Activated naive CD4-positive, alpha-beta T cell treated with anti-CD3 and anti-CD28 coated beads, Interleukin-2, amount 50 U/mL, for 16 hours (primary cell): ENCODE data around the gene EIF3B.
"Not testable (repeated sequence)": the region's sequence is repeated elsewhere in the genome, so short reads cannot be mapped to it uniquely, and the experiment has no call there.

Experiments used
- DNase-seq: peaks from one replicate; pipeline ENCODE4 v3.0.0-alpha.2; 2020

The EIF3B gene

DNA sequence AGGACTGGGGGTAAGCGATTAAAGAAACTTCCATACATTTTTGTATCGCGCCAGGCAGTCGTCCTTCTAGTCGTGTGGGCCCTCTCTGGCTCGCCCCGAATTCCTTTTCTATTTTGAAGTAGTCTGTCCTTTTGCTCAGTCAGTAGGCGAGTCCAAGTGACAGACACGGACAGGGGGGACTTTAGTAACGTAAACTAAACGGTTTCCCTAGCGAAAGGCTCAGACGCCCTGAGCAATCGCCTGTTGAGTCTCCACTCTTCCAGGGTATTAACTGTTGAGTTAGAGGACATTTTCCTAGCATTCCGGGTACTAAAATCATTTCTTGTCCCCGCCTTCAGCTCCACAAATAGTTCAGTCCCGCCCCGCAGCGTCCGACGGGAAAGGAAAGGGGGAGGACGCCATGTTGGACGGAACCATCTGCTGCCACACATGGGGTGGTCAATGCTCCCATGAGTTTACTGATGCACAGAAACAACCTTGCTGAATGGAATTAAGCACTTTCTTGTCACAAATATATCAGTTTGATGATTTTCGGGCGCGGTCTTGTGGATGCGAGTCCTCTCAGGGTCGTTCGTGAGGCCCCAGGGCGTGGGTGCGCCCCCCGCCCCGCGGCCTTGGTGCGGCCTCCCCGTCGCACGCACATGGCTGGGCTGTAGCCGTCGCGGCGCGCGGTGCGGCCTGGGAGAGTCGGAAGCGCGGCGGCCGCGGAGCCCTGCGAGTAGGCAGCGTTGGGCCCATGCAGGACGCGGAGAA lies at the start of gene EIF3B:
TSS of gene EIF3B (plus strand) at position 642 of the 753 bp plus-strand sequence. CDS start at position 737, 95 bp downstream.
- peak; percentile 87 for DNase-seq

DNA sequence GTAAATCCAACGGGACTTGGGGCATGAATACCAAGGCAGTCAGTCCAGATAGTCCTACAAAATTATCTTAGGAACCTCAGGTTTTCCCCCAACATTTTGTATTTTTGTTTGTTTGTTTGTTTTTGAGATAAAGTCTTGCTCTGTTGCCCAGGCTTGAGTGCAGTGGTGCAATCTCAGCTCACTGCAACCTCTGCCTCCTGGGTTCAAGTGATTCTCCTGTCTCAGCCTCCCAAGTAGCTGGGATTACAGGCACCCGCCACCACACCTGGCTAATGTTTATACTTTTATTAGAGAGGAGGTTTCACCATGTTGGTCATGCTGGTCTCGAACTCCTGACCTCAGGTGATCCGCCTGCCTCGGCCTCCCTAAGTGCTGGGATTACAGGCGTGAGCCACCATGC lies 49.4 kb upstream of the EIF3B start:
- DNase-seq: not testable (repeated sequence)

DNA sequence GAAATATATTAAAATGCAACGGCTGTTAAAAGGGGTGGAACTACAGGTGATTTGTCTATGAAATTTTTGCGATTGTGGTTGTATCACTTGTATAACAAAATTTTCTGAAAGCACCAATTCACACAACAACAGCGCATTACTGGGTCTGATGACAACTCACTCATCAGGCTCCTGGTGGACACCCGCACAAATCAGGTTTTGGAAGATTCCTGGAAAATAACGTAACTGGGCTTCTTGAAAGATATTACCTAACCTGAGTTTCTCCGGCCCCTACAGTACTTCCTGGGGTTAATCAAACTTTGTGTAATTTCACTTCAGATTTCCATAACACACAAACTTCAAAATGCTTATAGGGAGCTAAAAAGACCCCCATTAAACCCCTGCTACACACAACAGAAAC lies 47.9 kb upstream of the EIF3B start:
- no peak for DNase-seq

DNA sequence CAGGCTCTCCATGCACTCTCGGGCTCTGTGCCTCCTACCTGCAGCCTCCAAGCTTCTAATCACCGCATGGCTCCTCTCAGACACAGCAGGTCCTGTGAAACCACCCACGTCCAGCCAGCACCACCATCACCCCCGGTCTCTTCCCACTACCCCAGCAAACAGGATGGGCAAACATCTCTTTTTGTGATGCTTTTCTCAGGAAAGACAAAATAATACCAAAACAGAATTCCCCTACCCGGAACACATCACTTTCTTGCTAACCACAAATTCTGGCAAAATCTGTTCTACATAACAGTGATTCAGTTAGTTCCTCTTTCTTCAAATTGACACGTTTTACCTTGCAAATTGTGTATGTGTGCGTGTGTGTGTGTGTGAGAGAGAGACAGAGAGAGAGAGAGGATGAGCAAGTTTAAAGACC lies 46.9 kb upstream of the EIF3B start:
- DNase-seq: no peak

DNA sequence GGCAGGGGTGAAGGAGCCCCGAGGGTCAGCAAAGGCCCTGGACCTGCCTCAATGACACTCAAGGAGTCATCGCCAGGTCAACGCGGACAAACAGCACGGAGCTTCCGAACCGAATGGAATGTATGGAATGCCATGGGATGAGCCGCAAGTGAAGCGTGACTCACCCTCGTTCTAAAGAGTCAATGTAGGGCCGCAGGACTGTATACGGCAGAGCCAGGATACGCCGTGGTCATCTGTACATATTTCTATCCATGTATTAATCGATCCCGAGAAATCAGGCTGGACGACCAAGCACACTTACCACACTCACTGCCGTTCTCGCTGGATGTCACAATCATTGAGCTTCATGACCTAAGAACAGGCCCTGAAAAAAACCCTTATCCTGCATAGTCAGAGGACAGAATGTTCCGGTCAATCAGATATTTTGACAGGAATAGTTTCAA lies 44.7 kb upstream of the EIF3B start:
- DNase-seq: no peak

DNA sequence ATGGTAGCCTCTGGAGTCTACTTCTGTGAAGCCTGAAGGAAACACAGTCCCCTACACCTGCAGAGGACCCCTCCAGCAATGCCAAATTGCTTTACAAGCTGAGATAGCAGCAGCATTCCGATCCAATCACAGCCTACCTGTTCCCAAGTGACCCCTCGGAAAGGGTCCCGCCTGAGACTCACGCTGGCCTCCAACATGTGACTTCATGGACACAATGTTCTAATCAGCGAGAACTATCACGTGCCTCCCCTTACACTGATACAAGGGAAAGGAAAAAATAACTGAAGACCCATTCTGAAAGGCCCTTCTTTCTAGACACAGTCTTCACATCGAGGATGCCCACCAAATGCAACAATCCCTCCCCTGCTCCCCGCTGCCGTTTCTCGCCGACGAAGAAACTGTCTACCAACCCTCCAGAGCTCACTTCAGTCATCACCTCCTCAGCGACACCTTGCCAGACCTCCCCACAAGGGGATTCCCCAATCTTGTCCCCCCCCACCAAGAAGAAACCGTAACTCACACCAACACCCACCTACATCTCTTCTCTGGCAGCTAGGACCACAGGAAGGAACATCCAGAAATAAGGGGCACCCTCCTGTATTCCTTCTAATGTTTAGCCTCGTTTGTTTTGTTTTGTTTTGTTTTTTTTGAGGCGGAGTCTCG lies 42.2 kb upstream of the EIF3B start:
- DNase-seq: no peak

DNA sequence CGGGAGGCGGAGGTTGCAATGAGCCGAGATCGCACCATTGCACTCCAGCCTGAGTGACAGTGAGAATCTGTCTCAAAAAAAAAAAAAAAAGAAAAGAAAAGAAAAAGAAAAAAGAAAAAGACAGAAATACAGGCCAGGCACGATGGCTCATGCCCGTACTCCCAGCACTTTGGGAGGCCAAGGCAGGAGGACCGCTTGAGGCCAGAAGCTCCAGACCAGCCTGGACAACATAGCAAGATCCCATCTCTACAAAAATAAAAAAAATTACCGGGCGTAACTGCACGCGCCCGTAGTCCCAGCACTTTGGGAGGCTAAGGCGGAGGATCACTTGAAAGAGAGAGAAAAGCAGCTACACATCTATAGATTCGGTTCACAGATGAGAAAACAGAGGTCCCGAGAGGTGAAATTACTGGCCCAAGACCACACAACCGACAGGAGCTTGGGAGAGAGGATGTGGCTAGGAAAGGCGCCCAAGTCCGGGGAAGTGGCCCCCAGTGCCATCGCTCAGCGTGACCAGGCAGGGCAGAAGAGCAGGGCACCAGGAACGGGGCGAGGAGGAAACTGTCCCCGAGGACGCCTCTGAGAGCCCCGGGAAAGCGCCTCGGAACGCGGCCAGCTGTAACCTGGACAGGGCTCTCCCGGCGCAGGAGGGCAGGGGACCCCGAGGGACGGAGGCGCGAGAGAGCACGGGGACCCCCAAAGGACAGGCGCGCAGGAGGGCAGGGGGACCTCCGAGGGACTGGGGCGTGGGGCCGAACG lies 41.0 kb upstream of the EIF3B start:
- no peak for DNase-seq

DNA sequence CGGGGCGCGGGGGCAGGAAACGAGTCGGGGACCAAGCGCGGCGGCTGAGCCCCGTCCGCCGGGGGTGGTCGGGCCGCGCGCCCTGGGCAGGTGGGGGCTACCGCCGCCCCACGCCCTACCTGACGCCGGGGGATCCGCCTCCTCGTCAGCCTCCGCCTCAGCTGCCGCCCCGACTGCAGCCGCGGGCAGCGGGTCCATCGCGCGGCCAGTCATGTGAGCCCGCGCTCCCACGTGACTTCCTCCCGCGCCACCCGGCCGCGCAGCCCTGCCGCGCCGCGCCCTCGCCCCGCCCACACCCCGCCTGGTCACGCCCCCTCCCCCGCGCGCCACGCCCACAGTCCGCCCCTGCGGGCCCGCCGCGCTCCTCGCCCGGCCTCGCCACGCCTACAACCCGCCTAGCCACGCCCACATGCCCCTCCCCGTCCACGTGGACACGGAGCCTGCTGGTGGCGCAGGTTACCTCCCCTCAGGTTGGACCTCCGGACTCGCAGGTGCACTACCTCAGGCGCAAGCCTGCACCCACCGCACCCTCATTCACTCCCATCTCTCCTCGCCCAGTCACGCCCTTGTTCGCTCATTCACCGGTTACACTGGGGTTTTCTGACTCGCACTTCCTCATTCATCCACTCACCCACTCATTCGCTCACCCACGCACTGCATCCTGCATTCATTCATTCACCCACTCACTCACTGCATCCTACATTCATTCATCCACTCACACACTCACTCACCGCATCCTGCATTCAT lies 40.2 kb upstream of the EIF3B start, which contains the start of gene SNX8:
TSS of gene SNX8 (minus strand) at position 233 of the 747 bp plus-strand sequence. CDS start at position 213, 20 bp downstream.
- DNase-seq: peak; percentile 92

DNA sequence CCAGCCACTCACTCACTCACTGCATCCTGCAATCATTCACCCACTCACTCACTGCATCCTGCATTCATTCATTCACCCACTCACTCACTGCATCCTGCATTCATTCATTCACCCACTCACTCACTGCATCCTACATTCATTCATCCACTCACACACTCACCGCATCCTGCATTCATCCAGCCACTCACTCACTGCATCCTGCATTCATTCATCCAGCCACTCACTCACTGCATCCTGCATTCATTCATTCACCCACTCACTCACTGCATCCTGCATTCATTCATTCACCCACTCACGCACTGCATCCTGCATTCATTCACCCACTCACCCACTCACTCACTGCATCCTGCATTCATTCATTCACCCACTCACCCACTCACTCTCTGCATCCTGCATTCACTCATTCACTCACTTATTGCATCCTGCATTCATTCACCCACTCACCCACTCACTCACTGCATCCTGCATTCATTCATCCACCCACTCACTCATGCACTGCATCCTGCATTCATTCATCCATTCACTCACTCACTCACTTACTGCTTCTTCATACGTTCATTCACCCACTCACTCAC lies 39.6 kb upstream of the EIF3B start:
- DNase-seq: not testable (repeated sequence)

DNA sequence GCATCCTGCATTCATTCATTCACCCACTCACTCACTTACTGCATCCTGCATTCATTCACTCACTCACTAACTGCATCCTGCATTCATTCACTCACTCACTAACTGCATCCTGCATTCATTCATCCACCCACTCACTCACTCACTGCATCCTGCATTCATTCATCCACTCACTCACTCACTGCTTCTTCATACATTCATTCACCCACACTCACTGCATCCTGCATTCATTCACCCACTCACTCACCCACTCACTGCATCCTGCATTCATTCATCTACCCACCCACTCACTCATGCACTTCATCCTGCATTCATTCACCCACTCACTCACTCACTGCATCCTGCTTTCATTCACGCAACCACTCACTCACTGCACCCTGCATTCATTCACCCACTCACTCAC lies 38.8 kb upstream of the EIF3B start:
- no peak for DNase-seq

DNA sequence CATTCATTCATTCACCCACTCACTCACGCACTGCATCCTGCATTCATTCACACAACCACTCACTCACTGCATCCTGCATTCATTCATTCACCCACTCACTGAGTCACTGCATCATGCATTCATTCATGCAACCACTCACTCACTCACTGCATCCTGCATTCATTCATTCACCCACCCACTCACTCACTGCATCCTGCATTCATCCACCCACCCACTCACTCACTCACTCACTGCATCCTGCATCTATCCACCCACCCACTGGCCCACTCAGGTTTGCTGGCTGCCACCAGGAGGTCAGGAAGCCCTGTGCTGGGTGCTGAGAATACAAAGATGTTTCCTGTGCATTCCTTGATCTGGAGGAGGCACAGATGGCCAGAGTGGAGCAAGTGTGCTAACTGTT lies 38.0 kb upstream of the EIF3B start:
- no peak for DNase-seq

DNA sequence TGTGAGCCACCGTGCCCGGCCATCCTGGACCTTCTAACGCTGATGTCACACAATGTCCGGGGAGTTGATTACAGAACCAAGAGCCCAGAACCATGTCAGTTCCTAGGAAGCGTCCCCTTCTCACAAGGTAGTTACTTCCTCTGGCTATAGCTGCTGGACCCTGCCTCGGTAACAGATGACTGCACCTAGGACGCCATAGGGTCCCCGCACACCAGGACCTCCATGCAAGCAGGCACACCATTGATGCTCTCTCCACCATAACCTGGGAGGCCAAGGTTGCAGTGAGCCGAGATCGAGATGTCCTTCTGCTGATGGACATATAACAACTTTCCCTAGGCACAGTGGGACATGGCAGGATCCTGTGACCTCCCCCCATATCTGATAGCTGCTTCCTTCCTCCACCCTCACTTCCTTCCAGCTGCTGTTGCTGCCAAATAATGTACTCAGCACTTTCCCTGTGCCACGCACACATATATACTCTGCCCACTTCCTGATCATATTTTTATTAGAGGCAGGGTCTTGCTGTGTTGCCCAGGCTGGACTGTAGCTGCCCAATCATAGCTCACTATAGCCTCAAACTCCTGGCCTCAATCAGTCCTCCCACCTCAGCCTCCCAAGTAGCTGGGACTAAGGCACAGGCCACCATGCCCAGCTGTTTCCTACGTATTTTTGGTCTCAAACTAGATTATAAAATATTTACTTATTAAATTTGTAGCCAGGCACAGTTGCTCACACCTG lies 36.9 kb upstream of the EIF3B start:
- DNase-seq: no peak

DNA sequence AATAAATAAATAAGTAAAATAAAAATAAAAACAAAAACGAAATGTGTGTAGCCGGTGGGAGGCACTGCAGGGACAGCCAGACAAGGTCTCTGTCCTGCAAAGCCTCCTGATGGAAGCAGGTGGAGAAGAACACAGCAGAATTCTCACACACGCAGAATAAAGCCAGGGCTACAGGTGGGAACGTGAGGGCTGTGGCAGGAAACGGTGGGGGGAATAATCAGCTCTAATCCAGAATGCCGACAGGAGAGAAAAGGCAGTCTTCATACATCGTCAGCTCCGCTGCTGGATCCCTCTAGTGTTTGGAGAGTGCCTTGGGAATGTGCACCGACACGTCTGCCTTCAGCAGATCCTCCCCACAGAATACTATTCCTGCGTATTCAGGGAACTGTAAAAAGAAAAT lies 33.6 kb upstream of the EIF3B start:
- DNase-seq: no peak

DNA sequence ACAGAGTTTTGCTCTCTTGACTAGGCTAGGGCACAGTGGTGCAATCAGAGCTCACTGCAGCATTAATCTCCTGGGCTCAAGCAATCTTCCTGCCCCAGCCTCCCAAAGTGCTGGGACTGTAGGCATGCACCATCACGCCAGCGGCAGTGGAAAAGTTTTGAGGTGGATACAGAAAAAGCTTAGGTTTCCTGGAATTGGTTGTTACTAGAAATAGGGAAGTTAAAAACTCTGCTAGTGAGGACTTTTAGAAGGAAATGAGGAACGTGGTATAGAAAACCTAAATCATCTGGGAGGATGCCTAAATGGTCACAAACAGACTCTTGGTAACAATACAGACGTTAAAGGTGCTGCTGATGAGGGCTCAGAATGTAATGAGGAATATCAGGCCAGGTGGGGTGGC lies 29.5 kb upstream of the EIF3B start:
- no peak for DNase-seq

DNA sequence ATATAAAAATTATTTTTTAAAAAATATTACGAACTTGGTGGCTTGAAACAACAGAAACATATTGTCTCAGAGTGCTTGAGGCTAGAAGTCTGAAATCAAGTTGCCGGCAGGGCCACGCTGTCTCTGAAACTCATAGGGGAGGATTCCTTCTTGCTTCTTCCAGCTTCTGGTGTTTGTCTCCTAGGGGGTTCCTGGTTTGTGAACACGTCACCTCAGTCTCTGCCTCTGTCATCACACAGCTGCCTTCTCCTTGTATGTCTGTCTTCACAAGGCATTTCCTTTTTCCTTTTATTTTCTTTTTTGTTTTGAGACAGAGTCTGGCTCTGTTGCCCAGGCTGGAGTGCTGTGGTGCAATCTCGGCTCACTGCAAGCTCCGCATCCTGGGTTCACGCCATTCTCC lies 27.7 kb upstream of the EIF3B start:
- no peak for DNase-seq

DNA sequence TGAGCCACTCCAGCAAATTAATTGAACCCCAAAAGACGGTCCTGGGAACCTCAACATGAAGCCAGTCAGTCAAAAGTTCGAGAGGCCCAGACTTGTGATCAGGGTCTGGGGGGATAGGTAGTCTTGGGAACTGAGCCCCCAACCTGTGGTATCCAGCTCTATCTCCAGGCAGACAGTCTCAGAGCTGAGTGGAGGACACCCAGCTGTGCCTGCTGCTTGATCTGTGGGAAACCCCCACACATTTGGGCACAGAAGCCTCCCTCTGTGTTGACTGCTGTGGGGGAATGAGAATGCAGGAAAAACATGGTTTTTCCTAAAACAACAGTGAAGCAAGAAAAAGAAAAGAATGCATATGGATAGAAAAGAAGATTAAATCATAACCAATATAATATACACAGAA lies 24.1 kb upstream of the EIF3B start:
- no peak for DNase-seq

DNA sequence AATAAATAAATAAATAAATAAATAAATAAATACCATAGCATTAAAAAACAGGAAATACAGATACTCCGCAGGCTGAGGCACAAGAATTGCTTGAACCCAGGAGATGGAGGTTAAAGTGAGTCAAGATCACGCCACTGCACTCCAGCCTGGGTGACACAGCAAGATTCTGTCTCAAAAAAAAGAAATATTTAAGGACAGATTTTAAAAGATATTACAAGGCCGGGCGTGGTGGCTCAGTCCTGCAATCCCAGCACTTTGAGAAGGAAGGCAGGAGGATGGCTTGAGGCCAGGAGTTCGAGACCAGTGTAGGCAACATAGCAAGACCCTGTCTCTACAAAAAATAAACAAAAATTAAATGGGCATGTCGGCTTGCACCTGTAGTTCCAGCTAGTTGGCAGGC lies 22.9 kb upstream of the EIF3B start:
- DNase-seq: no peak

DNA sequence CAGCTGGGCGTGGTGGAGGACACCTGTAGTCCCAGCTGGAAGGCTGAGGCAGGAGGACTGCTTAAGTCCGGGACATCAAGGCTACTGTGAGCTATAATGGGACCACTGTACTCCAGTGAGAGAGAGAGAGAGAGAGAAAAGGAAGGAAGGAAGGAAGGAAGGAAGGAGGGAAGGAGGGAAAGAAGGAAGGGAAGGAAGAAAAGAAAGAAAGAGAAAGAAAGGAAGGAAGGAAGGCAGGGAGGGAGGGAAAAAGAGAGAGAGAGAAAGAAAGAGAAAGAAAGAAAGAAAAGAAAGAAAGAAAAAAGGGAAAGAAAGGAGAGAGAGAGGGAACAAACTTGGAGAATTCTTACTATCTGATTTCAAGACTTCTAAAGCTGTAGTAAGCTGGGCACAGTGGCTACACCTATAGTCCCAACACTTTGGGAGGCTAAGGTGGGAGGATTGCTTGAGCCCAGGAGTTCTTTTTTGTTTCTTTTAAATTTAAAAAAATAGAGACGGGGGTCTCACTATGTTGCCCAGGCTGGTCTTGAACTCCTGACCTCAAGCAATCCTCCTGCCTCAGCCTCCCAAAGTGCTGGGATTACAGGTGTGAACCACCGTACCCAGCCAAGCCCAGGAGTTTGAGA lies 21.9 kb upstream of the EIF3B start:
- DNase-seq: not testable (repeated sequence)

DNA sequence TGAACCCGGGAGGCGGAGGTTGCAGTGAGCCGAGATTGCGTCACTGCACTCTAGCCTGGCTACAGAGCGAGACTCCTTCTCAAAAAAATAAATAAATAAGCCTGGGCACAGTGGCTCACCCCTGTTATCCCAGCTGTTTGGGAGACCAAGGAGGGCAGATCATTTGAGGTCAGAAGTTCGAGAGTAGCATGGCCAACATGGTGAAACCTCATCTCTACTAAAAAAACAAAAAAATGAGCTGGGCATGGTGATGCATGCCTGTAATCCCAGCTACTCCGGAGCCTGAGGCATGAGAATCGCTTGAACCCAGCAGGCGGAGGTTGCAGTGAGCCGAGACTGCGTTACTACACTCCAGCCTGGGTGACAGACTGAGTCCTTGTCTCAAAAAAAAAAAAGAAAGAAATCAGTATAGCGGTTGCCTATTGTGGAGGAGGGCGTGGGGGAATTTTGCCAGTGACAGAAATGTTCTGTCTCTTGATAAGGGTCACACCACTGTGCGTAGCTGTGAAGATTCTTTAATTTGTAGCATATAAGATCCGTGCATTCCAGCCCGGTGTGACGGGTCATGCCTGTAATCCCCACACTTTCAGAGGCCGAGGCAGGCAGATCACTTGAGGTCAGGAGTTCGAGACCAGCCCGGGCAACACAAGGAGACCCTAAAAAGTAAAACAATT lies 17.9 kb upstream of the EIF3B start:
- no peak for DNase-seq

DNA sequence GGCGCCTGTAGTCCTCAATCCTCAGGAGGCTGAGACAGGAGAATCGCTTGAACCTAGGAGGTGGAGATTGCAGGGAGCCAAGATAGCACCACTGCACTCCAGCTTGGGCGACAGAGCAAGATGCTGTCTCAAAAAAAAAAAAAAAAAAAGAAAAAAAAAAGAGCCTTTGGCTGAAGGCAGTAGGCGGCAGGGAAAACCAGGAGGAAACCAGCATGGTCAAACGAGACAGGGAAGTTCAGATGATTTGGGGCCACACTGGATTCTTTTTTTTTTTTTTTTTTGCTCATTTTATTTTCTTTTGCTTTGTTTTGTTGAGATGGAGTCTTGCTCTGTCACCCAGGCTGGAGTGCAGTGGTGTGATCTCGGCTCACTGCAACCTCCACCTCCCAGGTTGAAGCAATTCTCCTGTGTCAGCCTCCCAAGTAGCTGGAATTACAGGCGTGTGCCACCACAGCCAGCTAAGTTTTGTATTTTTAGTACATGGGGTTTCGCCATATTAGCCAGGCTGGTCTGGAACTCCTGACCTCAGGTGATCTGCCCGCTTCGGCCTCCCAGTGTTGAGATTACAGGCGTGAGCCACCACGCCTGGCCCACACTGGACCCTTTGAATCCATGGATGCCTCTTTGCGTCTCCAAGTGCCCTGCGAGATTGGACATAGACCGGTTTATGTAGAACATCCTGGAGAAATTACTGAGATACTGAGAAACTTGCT lies 7.1 kb upstream of the EIF3B start:
- DNase-seq: not testable (repeated sequence)
